Measurements from ENCODE around the gene PHF20. TPM values are rescaled to one million over a fixed set of nuclear protein-coding genes. Genes with fewer than 3 reads are reported as not detected.

The PHF20 gene
- total RNA-seq, 1 donor from 2014 or later = 44.6 TPM

- Mint-ChIP-seq H3K36me3 (ENCODE audit: low read depth) (peaks cover 3% of the 10 kb centered on the region), H3K4me3 (ENCODE audit: unreplicated experiment) (peak overlapping the region; percentile 59), H3K27me3 (ENCODE audit: low read depth) (no peaks in the 10 kb centered on the region), H3K27ac (ENCODE audit: unreplicated experiment) (peak overlapping the region; percentile 86), H3K9me3 (ENCODE audit: low read depth) (no peaks in the 10 kb centered on the region), H3K4me1 (ENCODE audit: low read depth) (peaks cover 75% of the 10 kb centered on the region)
- TF ChIP-seq CTCF (IDR thresholded peaks at IDR 0.05) = no peak
- no peak for DNase-seq (ENCODE audit: low spot score)
Measured at GRCh38 chr20:35870541-35871258, 98.9 kb downstream of the PHF20 start.

DNA sequence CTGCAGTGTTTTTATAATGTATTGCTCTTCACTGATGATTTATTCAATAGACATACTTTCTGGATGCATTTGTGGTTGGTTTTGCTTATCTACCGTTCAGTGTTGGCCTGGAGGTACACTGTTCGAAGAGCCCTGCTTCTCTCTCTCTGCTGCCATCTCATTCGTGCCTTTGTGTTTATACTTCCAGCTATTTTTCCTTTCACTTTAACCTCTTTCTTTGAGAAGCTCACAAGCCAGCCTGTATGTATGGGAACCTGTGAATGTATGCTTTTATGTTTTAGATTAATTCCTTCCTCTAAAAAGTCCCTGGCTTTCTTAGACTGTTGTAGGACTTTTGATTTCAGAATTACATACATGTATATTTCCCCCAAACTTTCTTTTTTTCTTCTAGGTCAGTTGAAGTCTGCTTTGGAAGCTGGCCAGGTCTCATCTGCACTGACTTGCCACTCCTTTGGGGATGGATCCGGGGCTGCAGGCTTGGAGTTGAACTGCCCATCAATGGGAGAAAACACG is 99.5 kb downstream of the PHF20 start:
- H3K27ac Mint-ChIP-seq (ENCODE audit: unreplicated experiment) = peak overlapping the region; percentile 86
- peak; percentile 25 for TF ChIP-seq CTCF (IDR thresholded peaks at IDR 0.05)
- peaks cover 3% of the 10 kb centered on the region for H3K36me3 Mint-ChIP-seq (ENCODE audit: low read depth)
- H3K9me3 Mint-ChIP-seq (ENCODE audit: low read depth) = no peaks in the 10 kb centered on the region
- DNase-seq (ENCODE audit: low spot score) = no peak
- peak overlapping the region; percentile 59 for H3K4me3 Mint-ChIP-seq (ENCODE audit: unreplicated experiment)
- H3K27me3 Mint-ChIP-seq (ENCODE audit: low read depth) = no peaks in the 10 kb centered on the region
- peaks cover 77% of the 10 kb centered on the region for H3K4me1 Mint-ChIP-seq (ENCODE audit: low read depth)

GRCh38 chr20:35876033-35876320 is 104.2 kb downstream of the PHF20 start:
- TF ChIP-seq CTCF (IDR thresholded peaks at IDR 0.05) = no peak
- peaks cover 69% of the 10 kb centered on the region for H3K4me1 Mint-ChIP-seq (ENCODE audit: low read depth)

GRCh38 chr20:35877611-35878010 is 105.8 kb downstream of the PHF20 start:
- peaks cover 54% of the 10 kb centered on the region for H3K4me1 Mint-ChIP-seq (ENCODE audit: low read depth)
- H3K4me3 Mint-ChIP-seq (ENCODE audit: unreplicated experiment) = no peak overlapping the region
- no peak for TF ChIP-seq CTCF (IDR thresholded peaks at IDR 0.05)

More at GRCh38 chr20:35876033-35876320, 104.2 kb downstream of the PHF20 start:
- DNase-seq (ENCODE audit: low spot score) = no peak
- H3K4me3 Mint-ChIP-seq (ENCODE audit: unreplicated experiment) = peak overlapping the region; percentile 66
- no peaks in the 10 kb centered on the region for H3K27me3 Mint-ChIP-seq (ENCODE audit: low read depth)
- H3K9me3 Mint-ChIP-seq (ENCODE audit: low read depth) = no peaks in the 10 kb centered on the region
- H3K27ac Mint-ChIP-seq (ENCODE audit: unreplicated experiment) = peak overlapping the region; percentile 98
- peaks cover 3% of the 10 kb centered on the region for H3K36me3 Mint-ChIP-seq (ENCODE audit: low read depth)

DNA sequence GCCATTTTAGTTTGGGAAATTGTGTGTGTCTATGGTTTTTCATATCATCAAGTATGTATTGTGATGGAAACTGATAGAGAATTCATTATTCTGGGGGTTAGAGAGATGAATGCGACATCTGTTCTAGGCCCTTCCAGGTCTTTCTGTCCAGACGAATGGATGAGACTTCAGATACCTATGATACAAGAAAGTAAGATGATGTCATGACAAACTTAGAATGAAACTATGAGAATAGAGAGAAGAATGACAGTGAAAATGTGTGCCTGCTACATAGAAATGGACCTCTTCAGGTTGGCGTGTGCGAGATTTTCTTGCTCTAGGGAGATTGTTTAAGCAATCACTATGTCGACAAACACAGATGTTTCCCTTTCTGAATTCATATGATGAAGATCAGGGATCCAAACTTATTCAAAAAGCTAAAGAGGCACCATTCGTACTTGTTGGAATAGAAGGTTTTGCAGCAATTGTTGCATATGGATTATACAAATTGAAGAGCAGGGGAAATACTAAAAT is 106.4 kb downstream of the PHF20 start:
- Mint-ChIP-seq H3K27ac (ENCODE audit: unreplicated experiment) (no peak overlapping the region), H3K9me3 (ENCODE audit: low read depth) (no peaks in the 10 kb centered on the region), H3K27me3 (ENCODE audit: low read depth) (no peaks in the 10 kb centered on the region), H3K4me1 (ENCODE audit: low read depth) (peaks cover 51% of the 10 kb centered on the region), H3K4me3 (ENCODE audit: unreplicated experiment) (no peak overlapping the region), H3K36me3 (ENCODE audit: low read depth) (peaks cover 1% of the 10 kb centered on the region)
- no peak for TF ChIP-seq CTCF (IDR thresholded peaks at IDR 0.05)
- no peak for DNase-seq (ENCODE audit: low spot score)

More at GRCh38 chr20:35877611-35878010, 105.8 kb downstream of the PHF20 start:
- H3K9me3 Mint-ChIP-seq (ENCODE audit: low read depth) = no peaks in the 10 kb centered on the region
- no peak for DNase-seq (ENCODE audit: low spot score)
- H3K36me3 Mint-ChIP-seq (ENCODE audit: low read depth) = peaks cover 3% of the 10 kb centered on the region
- H3K27me3 Mint-ChIP-seq (ENCODE audit: low read depth) = no peaks in the 10 kb centered on the region
- H3K27ac Mint-ChIP-seq (ENCODE audit: unreplicated experiment) = peak overlapping the region; percentile 61
